HepG2 (cell line): ENCODE data around the gene KCNJ14. TPM values are rescaled to one million over a fixed set of nuclear protein-coding genes. Genes with fewer than 3 reads are reported as not detected.

Experiments used
- CBX2 ChIP-seq, 2 experiments: fragments of 200-600 bp in 1 of 2; sonication (generic); formaldehyde crosslinking in 1 of 2; IDR thresholded peaks; 2 replicates each; pipeline versions ENCODE4 v1.7.0 to v1.8.1; 2018 to 2022; ENCODE audit warnings: low read depth in 2 of 2, low read length in 1 of 2, mild to moderate bottlenecking in 1 of 2, missing genetic modification reagents in 1 of 2
- CREM ChIP-seq, 2 experiments: sonication (generic) in 1 of 2; formaldehyde crosslinking in 1 of 2; IDR thresholded peaks; 2 replicates each; pipeline versions ENCODE4 v1.4.0 to v1.6.1; 2016 to 2020; ENCODE audit warnings: antibody characterized with exemption in 1 of 2, mild to moderate bottlenecking in 1 of 2, missing genetic modification reagents in 1 of 2
- ELF4 ChIP-seq: sonication (generic); formaldehyde crosslinking; IDR thresholded peaks from 2 replicates; pipeline ENCODE4 v1.5.0; 2020; ENCODE audit warnings: missing genetic modification reagents, mild to moderate bottlenecking, moderate library complexity, borderline replicate concordance
- HNRNPK ChIP-seq: fragments of 200-400 bp; formaldehyde crosslinking; IDR thresholded peaks from 2 replicates; pipeline ENCODE4 v1.6.1; 2018; ENCODE audit warnings: low read length, low read depth, moderate library complexity, mild to moderate bottlenecking; ENCODE audit not compliant: poor library complexity, severe bottlenecking
- NBN ChIP-seq: fragments of 450-650 bp; conservative IDR thresholded peaks from 2 replicates; pipeline ENCODE4 v1.6.1; 2017
- SP2 ChIP-seq: sonication (generic); formaldehyde crosslinking; IDR thresholded peaks from 2 replicates; pipeline ENCODE4 v1.5.1; 2020; ENCODE audit warnings: mild to moderate bottlenecking, missing genetic modification reagents
- ZIK1 ChIP-seq: sonication (generic); formaldehyde crosslinking; IDR thresholded peaks from 2 replicates; pipeline ENCODE4 v1.5.0; 2020; ENCODE audit warnings: mild to moderate bottlenecking, low read depth, missing genetic modification reagents, borderline replicate concordance
- ZNF503 ChIP-seq: sonication (generic); formaldehyde crosslinking; IDR thresholded peaks from 2 replicates; pipeline ENCODE4 v1.4.0; 2020; ENCODE audit warnings: missing genetic modification reagents
- ZNF800 ChIP-seq: sonication (generic); formaldehyde crosslinking; IDR thresholded peaks from 2 replicates; pipeline ENCODE4 v1.4.0; 2020; ENCODE audit warnings: missing genetic modification reagents
- polyA plus RNA-seq, 8 experiments: library from polyadenylated mRNA; depleted of rRNA in 3 of 8; stranded (reverse) in 7 of 8; unstranded in 1 of 8; fragments of >200 nt; fragmentation: Illumina TruSeq in 4 of 8; extraction: Trizol in 4 of 8; gene quantifications; 2 replicates each; pipeline versions ENCODE4 v1.2.1 to v1.2.3, GENCODE V29; 2011 to 2016; ENCODE audit warnings: low read depth in 4 of 8, missing spikeins in 1 of 8, mixed read lengths in 1 of 8; ENCODE audit not compliant: insufficient read depth in 1 of 8
- total RNA-seq, 5 experiments: library from RNA; depleted of rRNA; stranded (reverse); fragments of >200 nt; fragmentation: Illumina TruSeq; extraction: Trizol; gene quantifications; 2 replicates each; pipeline ENCODE4 v1.2.3, GENCODE V29; 2016; ENCODE audit warnings: low read depth in 1 of 5

Gene KCNJ14
- total and polyA plus RNA-seq, 2 of the 13 experiments (the other 11 are each of a cell fraction or from before 2014, with no cell fraction given), result 0.20 to 0.51 TPM

- TF ChIP-seq SP2 (CRISPR knock-in tag), result peak; percentile 98
- peak; percentile 91 for TF ChIP-seq CREM (IDR thresholded peaks at IDR 0.05)
- TF ChIP-seq CREM (CRISPR knock-in tag; IDR thresholded peaks at IDR 0.05), result no peak
- TF ChIP-seq CBX2 (IDR thresholded peaks at IDR 0.05; ENCODE audit: low read depth, low read length), result no peak
- no peak for TF ChIP-seq CBX2 (CRISPR knock-in tag; IDR thresholded peaks at IDR 0.05; ENCODE audit: low read depth)
- TF ChIP-seq ELF4 (CRISPR knock-in tag), result no peak
- no peak for TF ChIP-seq NBN
- no peak for TF ChIP-seq ZIK1 (CRISPR knock-in tag)
- TF ChIP-seq HNRNPK, result no peak
- TF ChIP-seq ZNF503 (CRISPR knock-in tag), result no peak
- no peak for TF ChIP-seq ZNF800 (CRISPR knock-in tag)
- TF ChIP-seq, all 625 proteins: peak for 40
Observed at GRCh38 chr19:48468772-48469288, 13.5 kb downstream of the KCNJ14 start (continued).
